Inferior parietal cortex (tissue), 1 donor: Measurements from ENCODE around the gene ERVFRD-1.
A peak's percentile ranks its signal among the peaks of the same experiment; 100 is the strongest.

Source experiments
- DNase-seq: peaks from one replicate; pipeline ENCODE4 v3.0.0-alpha.2; 2016; ENCODE audit errors: extremely low spot score

ERVFRD-1 gene, protein sequence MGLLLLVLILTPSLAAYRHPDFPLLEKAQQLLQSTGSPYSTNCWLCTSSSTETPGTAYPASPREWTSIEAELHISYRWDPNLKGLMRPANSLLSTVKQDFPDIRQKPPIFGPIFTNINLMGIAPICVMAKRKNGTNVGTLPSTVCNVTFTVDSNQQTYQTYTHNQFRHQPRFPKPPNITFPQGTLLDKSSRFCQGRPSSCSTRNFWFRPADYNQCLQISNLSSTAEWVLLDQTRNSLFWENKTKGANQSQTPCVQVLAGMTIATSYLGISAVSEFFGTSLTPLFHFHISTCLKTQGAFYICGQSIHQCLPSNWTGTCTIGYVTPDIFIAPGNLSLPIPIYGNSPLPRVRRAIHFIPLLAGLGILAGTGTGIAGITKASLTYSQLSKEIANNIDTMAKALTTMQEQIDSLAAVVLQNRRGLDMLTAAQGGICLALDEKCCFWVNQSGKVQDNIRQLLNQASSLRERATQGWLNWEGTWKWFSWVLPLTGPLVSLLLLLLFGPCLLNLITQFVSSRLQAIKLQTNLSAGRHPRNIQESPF

DNA sequence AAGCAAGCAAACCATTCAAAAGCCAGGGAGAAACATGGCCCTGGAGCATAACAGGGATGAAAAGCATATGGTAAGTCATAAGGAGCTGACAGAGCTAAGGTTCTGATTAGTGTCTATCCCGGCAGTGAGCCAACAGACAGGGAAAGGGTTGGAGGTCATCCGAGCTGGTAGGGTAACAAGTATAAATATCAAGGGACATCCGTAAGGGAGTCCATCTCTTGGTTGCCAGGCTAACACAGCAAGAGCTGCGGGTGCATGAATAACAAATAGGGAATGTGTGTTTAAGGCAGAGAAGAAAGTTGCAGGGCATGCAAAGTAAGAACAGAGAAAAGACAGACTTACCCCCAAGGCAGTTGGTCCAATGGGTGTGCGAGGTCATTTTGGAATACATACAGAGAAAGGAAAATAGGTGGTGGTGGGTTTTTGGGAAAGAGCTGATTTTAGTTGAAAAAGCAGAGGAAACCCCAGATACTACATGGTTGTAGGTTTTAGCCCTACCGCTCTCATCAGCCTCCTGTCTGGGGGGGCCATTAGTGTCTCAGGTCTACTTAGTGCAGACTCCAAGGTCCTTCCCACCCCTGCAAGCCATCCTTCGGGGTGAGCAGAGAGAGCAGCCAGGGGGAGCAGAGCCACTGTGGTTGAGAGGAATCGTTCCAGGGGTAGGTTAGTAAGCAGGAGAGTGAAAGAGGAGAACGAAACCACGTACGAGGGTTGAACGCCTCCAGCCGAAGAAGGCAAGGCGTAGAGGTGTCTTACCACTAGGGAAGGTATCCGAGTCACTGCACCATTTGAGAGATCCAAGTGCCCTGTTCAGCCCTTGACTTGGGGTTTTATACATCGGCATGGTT, at the start of gene ERVFRD-1:
Gene ERVFRD-1 (minus strand): TSS at position 805 of the 848 bp plus-strand sequence. CDS start 6,415 bp downstream, outside the sequence.
- DNase-seq: no peak

DNA sequence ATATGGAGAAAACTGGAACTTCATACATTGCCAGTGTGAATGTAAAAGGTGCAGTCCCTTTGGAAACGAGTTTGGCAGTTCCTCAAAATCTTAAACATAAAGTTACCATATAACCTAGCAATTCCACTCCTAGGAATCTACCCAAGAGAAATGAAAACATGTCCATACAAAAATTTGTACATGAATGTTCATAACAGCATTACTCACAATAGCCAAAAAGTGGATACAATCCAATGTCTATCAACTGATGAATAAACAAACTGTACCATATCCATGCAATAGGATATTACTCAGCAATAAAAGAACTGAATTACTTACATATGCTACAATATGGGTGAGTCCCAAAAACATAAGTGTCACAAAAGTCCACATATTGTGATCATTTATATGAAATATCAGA, 48.7 kb upstream of the ERVFRD-1 start:
- DNase-seq: no peak

DNA sequence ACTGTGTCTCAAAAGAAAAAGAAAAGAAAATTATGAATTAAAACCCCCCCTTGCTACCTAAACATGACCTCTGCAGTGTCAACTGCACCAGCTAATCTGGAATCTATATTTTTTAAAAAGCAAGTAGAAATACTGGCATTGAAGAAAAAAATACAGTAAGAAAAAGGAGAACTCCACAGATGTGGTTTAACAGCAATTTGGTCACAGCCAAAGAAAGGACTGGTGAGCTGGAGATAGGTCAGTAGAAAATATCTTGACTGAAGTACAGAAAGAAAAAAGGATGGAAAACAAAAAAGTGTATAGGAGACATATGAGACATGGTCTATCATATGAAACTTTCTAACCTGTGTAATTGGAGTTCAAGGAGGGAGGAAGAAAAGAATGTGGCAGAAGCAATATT, 44.1 kb upstream of the ERVFRD-1 start:
- DNase-seq: no peak

DNA sequence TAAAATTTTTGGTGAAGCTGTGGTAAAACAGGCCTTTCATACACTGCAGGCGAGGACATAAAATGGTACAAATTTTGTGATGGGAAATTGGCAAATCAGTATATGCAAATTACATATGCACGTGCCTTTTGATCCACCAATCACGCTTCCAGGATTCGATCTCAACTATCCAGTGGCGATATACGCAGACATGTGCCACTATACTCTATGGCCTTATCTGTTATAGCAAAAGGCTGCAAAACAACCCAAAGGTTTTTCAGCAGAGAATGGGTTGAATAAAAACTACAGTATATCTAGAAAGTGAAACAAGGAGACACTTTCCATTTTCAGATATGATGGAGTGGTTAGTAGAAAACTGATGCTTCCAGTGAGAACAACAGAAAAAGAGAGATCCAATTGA, 41.9 kb upstream of the ERVFRD-1 start:
- no peak for DNase-seq

DNA sequence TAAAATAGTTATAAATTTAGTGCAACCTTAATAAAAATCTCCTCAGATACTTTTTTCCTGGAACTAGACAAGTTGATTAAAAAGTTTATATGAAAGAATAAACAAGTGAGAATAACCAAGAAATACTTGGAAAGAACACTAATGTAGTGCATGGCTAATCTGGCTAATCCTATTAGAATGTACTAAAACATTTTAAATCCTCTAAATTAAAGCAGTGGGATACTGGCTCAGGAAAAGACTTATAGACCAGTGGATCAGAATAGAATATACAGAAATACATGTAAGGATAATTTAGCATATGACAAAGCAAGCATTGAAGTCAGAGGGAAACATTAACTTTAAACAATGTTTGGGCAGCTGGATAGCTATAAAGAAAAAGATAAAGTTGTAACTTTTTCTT, 41.1 kb upstream of the ERVFRD-1 start:
- DNase-seq: no peak

DNA sequence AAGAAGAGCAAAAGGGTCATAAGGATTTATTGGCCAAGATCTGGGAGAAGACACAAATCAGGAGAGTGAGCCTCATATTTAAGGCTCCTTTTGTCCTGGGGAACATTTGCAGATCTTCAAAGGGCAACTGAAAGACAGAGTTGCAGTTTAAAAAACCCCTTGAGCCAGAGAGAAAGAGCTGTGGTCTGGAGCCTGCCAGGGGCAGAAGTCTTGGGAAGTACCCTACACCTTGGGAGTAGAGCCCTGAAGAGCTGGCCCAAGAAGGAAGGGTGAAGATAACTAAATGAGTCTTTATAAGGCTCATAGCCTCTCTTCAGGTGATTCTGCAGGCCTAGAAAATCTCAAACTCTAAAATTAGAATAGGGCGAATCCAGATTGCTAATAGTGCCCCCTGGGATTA, 40.0 kb upstream of the ERVFRD-1 start:
- DNase-seq: no peak

DNA sequence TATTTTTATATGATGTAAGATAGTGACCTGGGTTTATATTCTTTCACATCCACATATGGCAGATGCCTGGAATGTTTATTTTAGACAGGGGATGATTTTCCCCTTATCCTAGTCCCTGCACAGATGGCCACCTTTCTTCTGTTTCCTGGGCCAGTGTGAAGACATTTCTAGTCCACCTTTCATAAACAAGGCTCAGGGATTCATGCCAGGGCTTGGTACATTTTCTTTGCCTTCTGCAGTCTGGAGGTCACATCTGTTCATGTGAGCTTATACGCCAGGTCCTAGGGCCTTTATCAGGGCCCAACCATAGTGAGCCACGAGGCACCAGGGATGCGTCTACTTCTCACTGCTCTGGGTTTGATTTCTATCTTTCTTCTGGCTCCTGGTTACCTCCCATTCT, 38.0 kb upstream of the ERVFRD-1 start:
- no peak for DNase-seq

DNA sequence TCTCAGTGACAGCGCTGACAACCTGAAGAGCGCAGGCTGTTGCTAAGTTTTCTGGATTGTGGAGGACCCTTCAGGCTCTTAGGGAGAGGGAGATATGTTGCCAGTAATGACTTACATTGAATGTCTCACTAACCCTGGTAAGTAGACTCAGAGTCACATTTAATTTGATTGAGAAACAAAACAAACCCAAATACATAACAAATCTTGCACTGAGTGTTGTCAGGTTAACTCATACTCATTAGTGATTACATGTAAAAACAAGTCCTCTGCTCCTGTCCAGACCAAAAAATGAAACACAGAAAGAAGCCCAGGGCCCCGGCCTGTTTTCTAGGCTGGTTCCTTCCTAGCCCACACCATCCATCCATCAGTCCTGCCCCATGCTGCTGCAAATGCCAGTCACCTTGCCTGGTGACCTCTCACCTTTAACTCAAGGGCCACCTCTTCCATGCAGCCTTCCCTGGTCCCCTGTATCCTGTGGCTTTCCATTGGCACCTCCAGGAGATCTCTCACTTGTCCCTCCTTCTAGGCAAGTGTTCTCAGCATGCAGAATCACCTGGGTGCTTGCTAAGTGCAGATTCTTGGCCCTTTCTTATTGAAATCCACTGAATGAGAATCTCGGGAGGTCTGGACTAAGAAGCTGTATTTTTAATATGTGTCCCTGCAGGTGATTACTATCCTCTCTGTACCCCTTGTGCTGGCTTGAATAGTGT, 34.7 kb upstream of the ERVFRD-1 start:
- no peak for DNase-seq

DNA sequence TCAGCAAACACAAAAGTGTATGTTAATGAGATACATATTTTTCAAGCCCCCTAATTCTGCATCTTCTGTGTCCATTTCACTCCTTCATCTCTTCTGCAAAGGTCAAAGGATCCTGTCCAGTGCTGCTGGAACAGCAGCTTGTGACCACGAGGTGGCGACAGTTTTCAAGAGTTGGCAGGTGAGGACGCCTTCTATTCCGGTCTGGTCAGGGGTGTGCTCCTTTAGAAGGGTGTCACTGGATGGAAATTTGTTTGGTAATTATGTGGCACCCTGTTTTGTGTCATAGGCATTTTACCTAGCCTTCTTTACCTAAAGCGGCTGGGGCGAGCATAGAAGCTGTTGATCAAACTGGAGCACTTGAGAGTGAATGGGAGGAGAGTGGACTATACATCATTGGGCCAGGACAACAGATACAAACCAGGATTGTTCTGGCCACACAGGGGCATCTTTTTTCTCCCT, 32.9 kb upstream of the ERVFRD-1 start:
- DNase-seq: peak; percentile 87

DNA sequence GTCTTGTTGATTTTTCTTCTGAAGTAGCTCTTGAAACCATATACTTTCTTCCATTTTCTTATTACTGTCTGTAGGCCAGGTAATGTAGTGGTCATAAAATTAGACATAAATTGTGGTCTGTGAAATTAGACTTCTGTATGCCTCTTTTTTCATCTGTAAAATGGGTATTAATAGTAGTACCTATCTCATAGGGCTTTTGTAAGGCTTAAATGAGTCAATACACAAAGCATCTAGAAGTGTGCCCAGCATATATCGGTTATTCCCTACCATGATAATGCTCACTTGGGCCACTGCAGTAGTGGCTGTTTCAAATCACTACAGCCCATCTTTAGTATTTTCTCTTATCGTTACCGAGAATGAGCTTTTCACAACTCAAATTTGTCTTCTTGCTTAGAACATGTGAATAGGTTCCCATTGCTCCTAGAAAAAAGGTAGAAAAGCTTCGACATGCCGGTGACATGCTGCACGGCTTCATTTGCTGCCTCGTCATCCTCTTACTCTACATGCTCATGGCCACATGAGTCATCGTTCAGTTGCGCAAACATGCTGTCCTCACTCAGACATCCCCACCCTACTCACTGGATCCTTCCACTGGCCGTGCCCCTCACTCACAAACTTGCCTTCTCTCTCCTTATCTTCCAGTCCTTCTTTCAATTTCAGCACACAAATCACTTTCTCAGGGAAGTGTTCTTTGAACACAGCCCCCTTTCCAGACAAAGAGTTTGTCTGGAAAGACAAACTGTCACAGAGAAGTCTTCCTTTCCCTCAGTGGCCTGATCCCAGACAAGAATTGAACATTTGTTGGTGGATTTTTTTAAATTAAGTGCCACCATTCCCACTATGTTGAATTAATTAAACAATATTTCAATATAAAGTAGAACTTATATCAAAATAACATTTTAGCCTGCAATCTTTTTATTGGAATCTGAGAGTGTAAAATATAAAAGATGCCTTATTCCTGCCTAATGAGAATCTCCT, 32.2 kb upstream of the ERVFRD-1 start:
- DNase-seq: no peak

DNA sequence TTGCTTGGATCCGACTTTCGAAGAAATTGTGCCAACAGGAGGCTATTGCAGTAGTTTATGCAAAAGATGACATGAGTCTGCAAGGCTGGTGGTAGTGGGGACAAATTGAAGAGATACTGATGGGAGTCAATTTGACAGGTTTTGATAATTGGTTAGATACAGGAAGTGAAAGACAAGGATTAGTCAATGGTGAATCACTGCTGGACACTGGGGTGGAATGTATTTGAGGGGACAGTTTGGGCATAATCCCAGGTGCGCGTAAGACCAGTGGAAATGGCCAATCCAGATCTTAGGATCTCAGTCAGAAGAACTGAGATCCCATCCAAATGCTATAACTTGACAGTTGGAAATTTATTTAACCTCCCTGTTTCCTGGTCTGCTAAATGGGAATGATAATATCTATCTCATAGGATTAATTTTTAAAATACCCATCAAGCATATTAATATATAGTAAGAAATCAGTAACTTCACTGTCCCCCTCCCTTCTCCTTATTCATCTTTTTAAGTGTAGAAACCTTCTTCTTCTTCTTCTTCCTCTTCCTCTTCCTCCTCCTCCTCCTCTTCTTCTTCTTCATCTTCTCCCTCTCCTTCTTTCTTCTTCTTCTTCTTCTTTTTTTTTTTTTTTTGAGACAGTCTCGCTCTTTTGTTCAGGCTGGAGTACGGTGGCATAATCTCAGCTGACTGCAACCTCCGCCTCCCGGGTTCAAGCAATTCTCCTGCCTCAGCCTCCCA, 30.9 kb upstream of the ERVFRD-1 start:
- DNase-seq: no peak

DNA sequence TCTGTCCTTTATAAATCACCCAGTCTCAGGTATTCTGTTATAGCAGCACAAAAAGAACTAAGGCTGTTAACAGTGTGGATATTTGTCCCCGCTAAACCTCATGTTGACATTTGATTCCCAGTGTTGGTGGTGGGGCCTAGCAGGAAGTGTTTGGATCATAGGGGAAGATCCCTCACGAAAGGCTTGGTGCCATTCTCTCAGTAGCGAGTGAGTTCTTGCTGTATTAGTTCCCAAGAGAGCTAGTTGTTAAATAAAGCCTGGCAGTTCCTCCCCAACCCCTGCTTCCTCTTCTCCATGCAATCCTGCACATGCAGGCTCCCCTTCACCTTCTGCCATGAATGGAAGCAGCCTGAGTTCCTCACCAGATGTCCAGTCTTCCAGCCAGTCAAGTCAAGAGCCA, 29.8 kb upstream of the ERVFRD-1 start:
- no peak for DNase-seq

DNA sequence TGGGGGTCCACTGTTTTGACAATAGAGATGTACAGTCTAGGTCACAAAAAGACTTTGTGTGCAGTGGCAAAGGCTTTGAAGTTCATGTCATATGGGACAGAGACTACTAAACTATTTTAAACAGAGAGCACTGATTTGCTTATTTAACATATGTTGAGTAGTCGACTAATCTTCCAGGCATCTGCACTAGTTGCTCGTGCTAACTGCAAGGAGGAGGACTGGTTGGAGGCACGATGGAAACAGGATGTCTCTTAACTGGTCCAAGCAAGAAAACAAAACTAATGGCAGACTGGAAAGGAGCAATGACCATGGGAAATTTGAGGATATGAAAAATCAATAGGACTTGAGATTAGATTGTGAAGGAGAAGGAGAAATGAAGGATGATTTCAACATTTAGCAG, 28.5 kb upstream of the ERVFRD-1 start:
- DNase-seq: no peak

DNA sequence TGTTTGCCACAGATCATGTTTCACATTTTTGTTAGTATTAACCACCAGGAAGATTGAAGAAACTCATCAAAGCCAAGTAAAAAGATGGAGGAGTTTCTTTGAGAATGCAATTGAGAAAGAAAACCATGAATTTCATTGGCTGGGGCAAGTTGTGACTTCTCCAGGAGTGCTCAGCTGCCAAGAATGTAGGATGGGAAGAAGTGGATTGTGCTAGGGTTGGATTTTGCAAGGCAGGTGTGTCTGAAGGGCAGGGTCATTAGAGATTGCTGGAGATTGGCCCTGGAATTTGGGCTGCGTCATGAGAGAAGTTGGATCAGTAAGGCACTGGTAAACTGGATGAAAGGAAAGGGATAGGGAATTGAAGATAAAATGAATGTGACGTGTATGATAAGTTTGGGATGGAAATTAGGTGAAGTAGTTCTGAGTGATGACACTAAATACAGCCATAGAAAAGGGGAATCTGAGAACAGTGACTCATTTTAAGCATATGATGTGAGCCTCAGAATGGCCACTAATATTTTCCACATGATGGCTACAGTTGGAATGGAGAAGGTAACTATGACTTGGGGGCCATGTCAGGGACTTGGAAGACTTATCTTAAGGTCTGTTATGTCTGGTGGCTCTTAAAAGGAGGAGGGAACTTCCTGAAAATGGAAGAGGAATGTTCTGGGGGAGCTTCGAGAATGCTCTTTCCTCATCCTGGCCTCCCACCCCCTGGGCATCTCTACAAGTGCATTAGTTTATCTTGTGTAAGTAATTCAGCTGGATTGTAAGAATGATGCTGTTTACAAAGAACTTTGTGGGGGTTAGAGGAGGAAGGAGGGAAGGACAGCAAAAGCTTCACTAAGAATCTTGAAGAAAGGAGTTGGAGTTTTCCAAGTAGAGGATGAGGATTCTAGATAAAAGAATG, 27.8 kb upstream of the ERVFRD-1 start:
- DNase-seq: no peak

DNA sequence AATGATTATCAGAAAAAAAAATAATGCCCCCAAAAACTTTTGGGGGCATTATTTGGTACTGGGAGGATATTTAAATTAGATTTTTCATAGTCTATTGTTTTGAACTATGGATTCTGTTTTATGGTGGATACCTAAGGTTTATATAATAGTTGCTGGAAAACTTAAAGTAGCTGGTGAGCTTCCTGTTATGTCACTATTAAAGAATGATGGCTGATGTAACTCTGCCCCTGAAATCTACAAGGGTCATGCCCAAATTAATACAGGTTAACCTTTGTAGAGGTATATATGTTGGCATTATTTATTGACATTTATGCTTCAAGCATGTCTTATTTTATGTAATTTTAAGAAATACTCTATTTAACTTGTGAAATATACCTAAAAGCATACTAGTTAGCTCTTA, 25.3 kb upstream of the ERVFRD-1 start:
- DNase-seq: no peak

DNA sequence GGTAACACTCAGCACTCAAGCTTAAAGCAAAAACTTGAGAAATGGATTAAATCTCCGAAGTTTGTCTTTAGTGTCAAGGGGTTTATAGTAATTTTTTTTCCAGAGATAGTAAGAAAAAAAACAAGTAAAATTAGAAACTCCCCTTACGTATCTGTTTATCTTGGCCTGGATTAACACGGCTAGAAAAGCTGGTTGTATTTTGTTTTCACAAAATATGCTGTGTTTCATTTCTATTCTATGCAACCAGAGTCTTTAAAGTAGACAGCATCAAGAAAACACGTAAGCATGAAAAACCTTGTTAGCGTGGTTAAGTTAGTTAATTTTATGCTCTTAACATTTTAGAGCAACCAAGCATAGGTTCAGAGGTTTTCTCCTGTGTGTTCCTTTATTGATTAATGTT, 21.8 kb upstream of the ERVFRD-1 start:
- DNase-seq: no peak

DNA sequence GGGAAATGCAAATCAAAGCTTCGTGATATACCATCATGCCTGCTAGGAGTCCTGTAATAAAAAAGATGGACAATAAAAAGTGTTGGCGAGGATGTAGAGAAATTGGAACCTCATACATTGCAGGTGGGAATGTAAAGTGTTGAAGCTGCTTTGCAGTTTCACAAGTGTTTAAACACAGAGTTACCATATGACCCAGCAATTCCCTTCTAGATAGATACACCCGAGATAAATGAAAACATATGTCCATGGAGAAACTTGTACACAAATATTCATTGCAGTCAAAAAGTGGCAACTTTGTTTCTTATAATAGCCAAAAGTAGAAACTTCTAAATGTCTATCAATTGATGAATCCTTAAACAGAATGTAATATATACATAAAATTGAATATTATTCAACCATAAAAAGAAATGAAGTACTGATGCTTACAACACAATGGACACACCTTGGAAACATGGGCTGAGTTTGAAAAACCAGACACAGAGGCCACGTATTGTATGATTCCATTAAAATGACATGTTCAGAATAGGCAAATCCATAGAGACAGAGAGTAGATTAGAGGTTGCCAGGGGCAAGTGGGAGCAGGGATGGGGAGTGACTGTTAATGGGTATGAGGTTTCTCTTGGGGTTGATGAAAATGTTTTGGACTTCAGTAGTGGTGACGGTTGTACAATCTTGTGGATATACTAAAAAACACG, 20.8 kb upstream of the ERVFRD-1 start:
- no peak for DNase-seq

DNA sequence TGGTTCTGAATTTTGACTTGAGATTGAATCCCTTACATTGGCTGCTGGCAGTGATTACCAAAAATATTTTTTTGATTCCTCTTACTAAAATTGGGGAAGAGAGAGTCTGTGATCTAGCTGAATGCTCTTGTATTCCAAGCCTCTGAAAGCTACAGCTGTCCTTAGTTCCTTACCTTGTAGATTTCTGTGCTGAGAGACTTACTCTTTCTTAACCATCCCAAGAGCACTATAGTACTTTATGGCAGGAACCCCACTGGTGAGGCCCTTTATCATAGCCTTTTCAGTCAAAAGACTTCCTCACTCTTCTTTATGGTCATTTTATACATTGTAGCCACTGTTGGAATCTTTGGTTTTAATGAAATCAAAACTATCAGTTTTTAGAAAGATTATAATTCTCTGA, 19.1 kb upstream of the ERVFRD-1 start:
- DNase-seq: no peak
